NCI-H1048 (cell line): ENCODE measurements around the gene PSMA8.
"Not testable (repeated sequence)": the region's sequence is repeated elsewhere in the genome, so short reads cannot be mapped to it uniquely, and the experiment has no call there.

Experiments
- DNase-seq: peaks from one replicate; lab custom pipeline; 2025; lab: John Stamatoyannopoulos, UW

The PSMA8 gene

DNA sequence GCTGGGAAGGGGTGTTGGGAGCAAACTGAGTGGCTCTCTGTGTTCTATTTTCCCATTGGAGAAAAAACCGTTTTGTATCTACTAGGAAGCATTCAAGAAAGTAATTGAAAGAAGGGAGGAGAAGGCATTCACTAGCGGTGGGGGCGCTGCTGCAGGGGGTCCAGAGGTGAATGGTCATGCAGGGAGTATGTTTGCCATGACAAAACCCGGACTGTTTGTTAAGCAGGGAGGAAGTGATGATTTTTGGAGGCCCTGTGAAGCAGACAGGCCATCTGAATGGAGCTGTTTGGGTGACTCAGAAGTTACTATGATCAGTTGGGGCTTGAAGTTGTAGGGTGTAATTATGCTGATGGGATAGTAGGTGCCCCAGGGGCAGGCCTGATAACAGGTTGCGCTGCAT, 99.5 kb downstream of the PSMA8 start:
- no peak for DNase-seq

DNA sequence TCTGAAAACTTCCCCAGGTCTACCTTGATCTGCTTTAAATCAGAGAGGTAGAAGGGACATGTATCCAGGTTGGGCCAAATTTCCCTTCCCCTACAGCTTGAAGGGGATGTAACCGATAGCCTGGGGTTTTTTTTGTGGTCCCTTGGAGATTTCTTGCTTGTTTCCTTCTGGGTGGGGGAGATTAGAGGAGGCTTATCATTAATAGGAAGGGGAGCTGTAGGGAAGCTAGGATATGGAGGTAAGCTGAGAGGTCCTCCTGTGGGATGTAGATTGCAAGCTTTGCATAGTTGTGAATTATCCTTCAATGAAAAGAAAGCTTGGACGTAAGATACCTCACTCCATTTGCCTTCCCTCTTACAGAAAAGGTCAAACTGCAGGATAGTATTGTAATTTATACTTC, 103.7 kb downstream of the PSMA8 start:
- DNase-seq, result not testable (repeated sequence)

DNA sequence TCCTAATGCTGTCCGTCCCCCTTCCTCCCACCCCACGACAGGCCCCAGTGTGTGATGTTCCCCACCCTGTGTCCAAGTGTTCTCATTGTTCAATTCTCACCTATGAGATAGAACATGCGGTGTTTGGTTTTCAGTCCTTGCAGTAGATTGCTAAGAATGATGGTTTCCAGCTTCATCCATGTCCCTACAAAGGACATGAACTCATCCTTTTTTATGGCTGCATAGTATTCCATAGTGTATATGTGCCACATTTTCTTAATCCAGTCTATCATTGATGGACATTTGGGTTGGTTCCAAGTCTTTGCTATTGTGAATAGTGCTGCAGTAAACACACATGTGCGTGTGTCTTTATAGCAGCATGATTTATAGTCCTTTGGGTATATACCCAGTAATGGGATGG, 105.0 kb downstream of the PSMA8 start:
- DNase-seq, result not testable (repeated sequence)

DNA sequence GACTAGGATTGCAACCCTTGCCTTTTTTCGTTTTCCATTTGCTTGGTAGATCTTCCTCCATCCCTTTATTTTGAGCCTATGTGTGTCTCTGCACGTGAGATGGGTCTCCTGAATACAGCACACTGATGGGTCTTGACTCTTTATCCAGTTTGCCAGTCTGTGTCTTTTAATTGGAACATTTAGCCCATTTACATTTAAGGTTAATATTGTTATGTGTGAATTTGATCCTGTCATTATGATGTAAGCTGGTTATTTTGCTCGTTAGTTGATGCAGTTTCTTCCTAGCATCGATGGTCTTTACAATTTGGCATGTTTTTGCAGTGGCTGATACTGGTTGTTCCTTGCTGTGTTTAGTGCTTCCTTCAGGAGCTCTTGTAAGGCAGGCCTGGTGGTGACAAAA, 108.7 kb downstream of the PSMA8 start:
- not testable (repeated sequence) for DNase-seq
